HepG2 (cell line): ENCODE measurements around the gene GATM. TPM values are rescaled to one million over a fixed set of nuclear protein-coding genes. Genes with fewer than 3 reads are reported as not detected.

Experiments
- CBX1 ChIP-seq: IDR thresholded peaks from one replicate; pipeline ENCODE4 v1.6.1; 2016; ENCODE audit warnings: antibody characterized with exemption, low read depth
- EED ChIP-seq: sonication (generic); formaldehyde crosslinking; IDR thresholded peaks from 2 replicates; pipeline ENCODE4 v1.5.0; 2020; ENCODE audit warnings: mild to moderate bottlenecking, missing genetic modification reagents
- FOXK1 ChIP-seq: sonication (generic); formaldehyde crosslinking; IDR thresholded peaks from 2 replicates; pipeline ENCODE4 v1.4.0; 2020; ENCODE audit warnings: low read depth, missing genetic modification reagents, borderline replicate concordance
- FUBP1 ChIP-seq: sonication (generic); formaldehyde crosslinking; IDR thresholded peaks from 2 replicates; pipeline ENCODE4 v1.5.1; 2020; ENCODE audit warnings: missing genetic modification reagents, mild to moderate bottlenecking, borderline replicate concordance
- HCFC1 ChIP-seq: fragments of 150-350 bp; IDR thresholded peaks from 2 replicates; pipeline ENCODE4 v1.6.1; 2014; ENCODE audit warnings: low read depth, low read length
- HMG20B ChIP-seq: conservative IDR thresholded peaks from 2 replicates; pipeline ENCODE4 v1.6.1; 2016; ENCODE audit warnings: missing genetic modification reagents, missing compliant biosample characterization
- MBD4 ChIP-seq: IDR thresholded peaks from 2 replicates; pipeline ENCODE4 v1.6.1; 2012; ENCODE audit warnings: low read length, inconsistent platforms, borderline replicate concordance
- MTA3 ChIP-seq: sonication (generic); formaldehyde crosslinking; IDR thresholded peaks from 2 replicates; pipeline ENCODE4 v1.4.0; 2020; ENCODE audit warnings: missing genetic modification reagents
- NCOA2 ChIP-seq: sonication (generic); formaldehyde crosslinking; IDR thresholded peaks from 2 replicates; pipeline ENCODE4 v1.8.0; 2022; ENCODE audit warnings: inconsistent platforms
- NFE2L1 ChIP-seq: sonication (generic); formaldehyde crosslinking; IDR thresholded peaks from 2 replicates; pipeline ENCODE4 v1.4.0; 2020; ENCODE audit warnings: missing genetic modification reagents, mild to moderate bottlenecking, borderline replicate concordance
- NR2F2 ChIP-seq: IDR thresholded peaks from 2 replicates; pipeline ENCODE4 v1.6.1; 2012; ENCODE audit warnings: low read depth, inconsistent platforms, borderline replicate concordance
- SMAD9 ChIP-seq: sonication (generic); formaldehyde crosslinking; IDR thresholded peaks from 2 replicates; pipeline ENCODE4 v1.5.1; 2020; ENCODE audit warnings: mild to moderate bottlenecking, missing genetic modification reagents
- SMARCE1 ChIP-seq: fragments of 450-650 bp; IDR thresholded peaks from 2 replicates; pipeline ENCODE4 v1.6.1; 2017; ENCODE audit warnings: borderline replicate concordance
- SNAI1 ChIP-seq: sonication (generic); formaldehyde crosslinking; IDR thresholded peaks from 2 replicates; pipeline ENCODE4 v1.5.0; 2020; ENCODE audit warnings: mild to moderate bottlenecking, missing genetic modification reagents, borderline replicate concordance
- SOX13 ChIP-seq, 3 experiments: fragments of 450-650 bp in 1 of 3; sonication (generic) in 1 of 3; formaldehyde crosslinking in 1 of 3; IDR thresholded peaks in 2 of 3; conservative IDR thresholded peaks in 1 of 3; 2 replicates each; pipeline versions ENCODE4 v1.5.0 to v1.6.1; 2016 to 2020; ENCODE audit warnings: antibody characterized with exemption in 1 of 3, mild to moderate bottlenecking in 1 of 3, missing compliant biosample characterization in 1 of 3, missing genetic modification reagents in 1 of 3, moderate library complexity in 1 of 3
- SP4 ChIP-seq: sonication (generic); formaldehyde crosslinking; IDR thresholded peaks from 2 replicates; pipeline ENCODE4 v1.8.1; 2023; ENCODE audit warnings: mild to moderate bottlenecking, missing genetic modification reagents
- TOPORS ChIP-seq: sonication (generic); formaldehyde crosslinking; IDR thresholded peaks from 2 replicates; pipeline ENCODE4 v1.8.0; 2023; ENCODE audit warnings: mild to moderate bottlenecking, missing genetic modification reagents
- ZBTB7A ChIP-seq: sonication (generic); formaldehyde crosslinking; IDR thresholded peaks from 2 replicates; pipeline ENCODE4 v1.8.0; 2022; ENCODE audit warnings: mild to moderate bottlenecking, missing genetic modification reagents
- ZNF260 ChIP-seq: sonication (generic); formaldehyde crosslinking; IDR thresholded peaks from 2 replicates; pipeline ENCODE4 v1.4.0; 2020; ENCODE audit warnings: missing genetic modification reagents, low read depth, mild to moderate bottlenecking, borderline replicate concordance
- ZNF382 ChIP-seq: sonication (generic); formaldehyde crosslinking; IDR thresholded peaks from 2 replicates; pipeline ENCODE4 v1.5.0; 2020; ENCODE audit warnings: missing genetic modification reagents, mild to moderate bottlenecking, borderline replicate concordance
- ZNF501 ChIP-seq: sonication (generic); formaldehyde crosslinking; IDR thresholded peaks from 2 replicates; pipeline ENCODE4 v1.5.1; 2020; ENCODE audit warnings: mild to moderate bottlenecking, moderate library complexity, missing genetic modification reagents
- ZNF570 ChIP-seq: sonication (generic); formaldehyde crosslinking; IDR thresholded peaks from 2 replicates; pipeline ENCODE4 v1.4.0; 2020; ENCODE audit warnings: mild to moderate bottlenecking, missing genetic modification reagents, borderline replicate concordance
- ZNF576 ChIP-seq: sonication (generic); formaldehyde crosslinking; IDR thresholded peaks from 2 replicates; pipeline ENCODE4 v1.4.0; 2020; ENCODE audit warnings: mild to moderate bottlenecking, missing genetic modification reagents
- ZNF782 ChIP-seq: sonication (generic); formaldehyde crosslinking; IDR thresholded peaks from 2 replicates; pipeline ENCODE4 v1.4.0; 2020; ENCODE audit warnings: missing genetic modification reagents, mild to moderate bottlenecking, borderline replicate concordance
- polyA plus RNA-seq, 8 experiments: library from polyadenylated mRNA; depleted of rRNA in 3 of 8; stranded (reverse) in 7 of 8; unstranded in 1 of 8; fragments of >200 nt; fragmentation: Illumina TruSeq in 4 of 8; extraction: Trizol in 4 of 8; gene quantifications; 2 replicates each; pipeline versions ENCODE4 v1.2.1 to v1.2.3, GENCODE V29; 2011 to 2016; ENCODE audit warnings: low read depth in 4 of 8, missing spikeins in 1 of 8, mixed read lengths in 1 of 8; ENCODE audit not compliant: insufficient read depth in 1 of 8
- total RNA-seq, 5 experiments: library from RNA; depleted of rRNA; stranded (reverse); fragments of >200 nt; fragmentation: Illumina TruSeq; extraction: Trizol; gene quantifications; 2 replicates each; pipeline ENCODE4 v1.2.3, GENCODE V29; 2016; ENCODE audit warnings: low read depth in 1 of 5
- TF ChIP-seq, protein P1 (sequence below): sonication (generic); formaldehyde crosslinking; IDR thresholded peaks from 2 replicates; pipeline ENCODE4 v1.4.0; 2020; ENCODE audit warnings: missing genetic modification reagents, borderline replicate concordance
- TF ChIP-seq, protein P2 (sequence below): sonication (generic); formaldehyde crosslinking; IDR thresholded peaks from 2 replicates; pipeline ENCODE4 v1.5.0; 2020; ENCODE audit warnings: missing genetic modification reagents

GATM gene
- total and polyA plus RNA-seq, 2 of the 13 experiments (the other 11 are each of a cell fraction or from before 2014, with no cell fraction given): 2.1 to 16.8 TPM

GRCh38 chr15:45387380-45388007 lies 9.2 kb upstream of the GATM start (continued):
- TF ChIP-seq SNAI1: peak; percentile 31; the same call in 1 of the 2 replicates
- TF ChIP-seq TOPORS: no peak
- TF ChIP-seq NR2F2: peak; percentile 77; the same call in 1 of the 2 replicates
- no peak for TF ChIP-seq SP4
- peak; percentile 91 for TF ChIP-seq FOXK1 (CRISPR knock-in tag)
- TF ChIP-seq, protein P1, sequence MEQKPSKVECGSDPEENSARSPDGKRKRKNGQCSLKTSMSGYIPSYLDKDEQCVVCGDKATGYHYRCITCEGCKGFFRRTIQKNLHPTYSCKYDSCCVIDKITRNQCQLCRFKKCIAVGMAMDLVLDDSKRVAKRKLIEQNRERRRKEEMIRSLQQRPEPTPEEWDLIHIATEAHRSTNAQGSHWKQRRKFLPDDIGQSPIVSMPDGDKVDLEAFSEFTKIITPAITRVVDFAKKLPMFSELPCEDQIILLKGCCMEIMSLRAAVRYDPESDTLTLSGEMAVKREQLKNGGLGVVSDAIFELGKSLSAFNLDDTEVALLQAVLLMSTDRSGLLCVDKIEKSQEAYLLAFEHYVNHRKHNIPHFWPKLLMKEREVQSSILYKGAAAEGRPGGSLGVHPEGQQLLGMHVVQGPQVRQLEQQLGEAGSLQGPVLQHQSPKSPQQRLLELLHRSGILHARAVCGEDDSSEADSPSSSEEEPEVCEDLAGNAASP: no peak; the same call in 1 of the 2 replicates
- TF ChIP-seq ZNF570 (CRISPR knock-in tag): no peak
- TF ChIP-seq ZBTB7A (CRISPR knock-in tag): no peak
- no peak for TF ChIP-seq ZNF382 (CRISPR knock-in tag)
- TF ChIP-seq MTA3 (CRISPR knock-in tag): no peak
- TF ChIP-seq CBX1: no peak
- TF ChIP-seq ZNF501 (CRISPR knock-in tag): no peak
- no peak for TF ChIP-seq ZNF576 (CRISPR knock-in tag)
- TF ChIP-seq SMAD9 (CRISPR knock-in tag): no peak
- no peak for TF ChIP-seq ZNF260 (CRISPR knock-in tag)
- TF ChIP-seq ZNF782: no peak
- TF ChIP-seq MBD4: peak; percentile 55; the same call in 1 of the 2 replicates
- TF ChIP-seq, protein P2, sequence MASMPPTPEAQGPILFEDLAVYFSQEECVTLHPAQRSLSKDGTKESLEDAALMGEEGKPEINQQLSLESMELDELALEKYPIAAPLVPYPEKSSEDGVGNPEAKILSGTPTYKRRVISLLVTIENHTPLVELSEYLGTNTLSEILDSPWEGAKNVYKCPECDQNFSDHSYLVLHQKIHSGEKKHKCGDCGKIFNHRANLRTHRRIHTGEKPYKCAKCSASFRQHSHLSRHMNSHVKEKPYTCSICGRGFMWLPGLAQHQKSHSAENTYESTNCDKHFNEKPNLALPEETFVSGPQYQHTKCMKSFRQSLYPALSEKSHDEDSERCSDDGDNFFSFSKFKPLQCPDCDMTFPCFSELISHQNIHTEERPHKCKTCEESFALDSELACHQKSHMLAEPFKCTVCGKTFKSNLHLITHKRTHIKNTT (CRISPR knock-in tag): no peak
- TF ChIP-seq FUBP1: no peak
- no peak for TF ChIP-seq NFE2L1
- TF ChIP-seq SOX13 (IDR thresholded peaks at IDR 0.05): peak; percentile 34; the same call in 1 of the 2 replicates
- peak in 1 of 2 experiments; percentile 80; a peak in 1 of 4 replicates for TF ChIP-seq SOX13 (CRISPR knock-in tag; conservative IDR thresholded peaks at IDR 0.05 in 1 of 2, IDR thresholded peaks at IDR 0.05 in 1 of 2)
- TF ChIP-seq NCOA2: peak; percentile 88
- no peak for TF ChIP-seq HCFC1
- TF ChIP-seq EED: no peak
- peak; percentile 69; the same call in 1 of the 2 replicates for TF ChIP-seq HMG20B (CRISPR knock-in tag)
- no peak for TF ChIP-seq SMARCE1
